GM19193 (cell line): ENCODE measurements around the gene TBL3.

Experiments used
- POLR2A ChIP-seq: IDR thresholded peaks from 4 replicates; pipeline ENCODE4 v1.6.1; 2011; ENCODE audit not compliant: insufficient read depth, insufficient read length; ENCODE audit errors: extremely low read depth

Gene TBL3

GRCh38 chr16:1959269-1960039, 12.4 kb upstream of the TBL3 start, which contains the start of gene NDUFB10:
Gene NDUFB10 (plus strand): TSS chr16:1959538. CDS start chr16:1959625, 87 bp downstream.
- peak; percentile 79 for TF ChIP-seq POLR2A

DNA sequence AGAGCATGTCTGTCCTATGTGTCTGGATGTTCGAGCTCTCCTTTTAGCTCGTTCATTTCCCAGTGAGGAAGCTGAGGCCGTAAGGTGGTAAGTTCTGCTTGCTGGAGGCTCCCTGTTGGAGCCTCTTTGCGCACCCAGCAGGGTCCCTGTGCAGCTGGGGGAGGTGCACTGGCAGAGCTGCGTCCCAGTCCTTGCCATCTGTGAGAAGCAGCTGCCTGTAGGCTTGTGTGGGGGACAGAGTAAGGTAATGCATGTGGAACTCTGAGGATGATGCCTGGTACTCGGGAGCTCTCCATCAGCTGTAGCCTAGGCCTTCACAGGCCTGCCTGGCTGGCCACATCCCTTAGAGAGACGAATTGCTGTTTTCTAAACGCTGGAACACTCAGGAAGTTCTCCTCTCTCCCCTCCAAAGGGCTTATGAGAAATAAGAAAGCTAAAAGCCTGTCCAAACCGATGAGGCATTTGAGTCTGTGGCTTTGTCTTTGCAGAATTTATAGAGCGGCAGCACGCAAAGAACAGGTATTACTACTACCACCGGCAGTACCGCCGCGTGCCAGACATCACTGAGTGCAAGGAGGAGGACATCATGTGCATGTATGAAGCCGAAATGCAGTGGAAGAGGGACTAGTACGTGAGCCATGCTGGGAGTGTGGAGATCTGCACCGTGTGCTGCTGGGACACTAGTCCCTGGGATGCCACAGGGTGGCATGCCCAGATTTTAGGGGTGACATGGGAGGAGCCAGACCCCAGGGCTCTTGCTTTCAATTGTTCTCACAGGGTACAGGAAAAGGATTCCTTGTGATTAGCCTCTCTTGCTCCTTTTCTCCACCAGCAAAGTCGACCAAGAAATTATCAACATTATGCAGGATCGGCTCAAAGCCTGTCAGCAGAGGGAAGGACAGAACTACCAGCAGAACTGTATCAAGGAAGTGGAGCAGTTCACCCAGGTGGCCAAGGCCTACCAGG, 10.9 kb upstream of the TBL3 start:
- TF ChIP-seq POLR2A: peak; percentile 74

DNA sequence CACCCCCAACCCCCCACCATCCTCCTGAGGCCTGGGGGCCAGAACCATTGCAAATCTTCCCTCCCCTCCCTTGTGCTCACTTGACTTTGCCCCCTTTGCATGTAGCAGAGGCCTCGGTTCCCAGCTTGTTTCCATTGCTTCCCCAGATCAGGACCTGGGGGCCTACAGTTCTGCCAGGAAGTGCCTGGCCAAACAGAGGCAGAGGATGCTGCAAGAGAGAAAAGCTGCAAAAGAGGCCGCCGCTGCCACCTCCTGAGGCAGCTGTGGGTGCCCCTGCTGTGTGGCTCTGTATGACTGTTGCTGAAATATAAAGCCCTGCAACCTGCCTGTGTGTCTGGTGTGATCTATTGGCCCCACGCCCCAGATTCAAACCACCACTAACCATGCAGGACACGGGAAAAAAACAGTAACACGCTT, 10.2 kb upstream of the TBL3 start:
- TF ChIP-seq POLR2A: no peak

- TF ChIP-seq POLR2A: peak; percentile 35
Measured at GRCh38 chr16:1962161-1963153, 9.4 kb upstream of the TBL3 start.

DNA sequence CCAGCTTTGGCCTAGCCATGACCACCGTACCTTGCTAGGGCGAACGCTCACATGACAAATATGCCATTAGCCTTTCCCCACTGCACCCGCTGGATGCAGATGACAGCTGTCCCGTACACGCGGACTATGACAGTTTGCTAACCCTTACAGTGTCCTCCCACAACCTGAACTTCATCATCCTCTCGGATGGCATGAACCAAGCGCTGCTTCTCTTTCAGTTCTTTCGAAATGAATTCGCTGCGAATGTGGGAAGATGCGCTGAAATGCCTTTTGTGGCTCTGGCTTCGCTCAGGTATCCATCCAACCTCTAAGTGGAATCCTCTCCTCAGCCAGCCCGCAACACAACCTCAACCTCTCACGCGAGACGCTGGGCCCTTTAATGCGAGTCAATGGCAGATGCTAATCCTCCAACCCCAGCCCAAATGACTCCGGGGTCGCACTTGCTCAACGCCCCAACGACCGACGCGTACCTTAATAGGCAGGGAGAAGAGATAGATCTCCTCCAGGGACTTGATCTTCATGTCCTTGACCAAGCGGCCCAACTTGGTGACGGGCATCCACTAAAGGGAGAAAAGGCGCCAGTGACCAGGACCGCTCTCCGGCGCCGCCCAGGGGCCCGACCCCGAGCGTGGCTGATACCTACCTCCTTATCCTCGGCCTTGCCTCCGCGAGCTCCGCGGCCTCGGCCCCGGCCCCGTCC, 7.9 kb upstream of the TBL3 start:
- TF ChIP-seq POLR2A: no peak

DNA sequence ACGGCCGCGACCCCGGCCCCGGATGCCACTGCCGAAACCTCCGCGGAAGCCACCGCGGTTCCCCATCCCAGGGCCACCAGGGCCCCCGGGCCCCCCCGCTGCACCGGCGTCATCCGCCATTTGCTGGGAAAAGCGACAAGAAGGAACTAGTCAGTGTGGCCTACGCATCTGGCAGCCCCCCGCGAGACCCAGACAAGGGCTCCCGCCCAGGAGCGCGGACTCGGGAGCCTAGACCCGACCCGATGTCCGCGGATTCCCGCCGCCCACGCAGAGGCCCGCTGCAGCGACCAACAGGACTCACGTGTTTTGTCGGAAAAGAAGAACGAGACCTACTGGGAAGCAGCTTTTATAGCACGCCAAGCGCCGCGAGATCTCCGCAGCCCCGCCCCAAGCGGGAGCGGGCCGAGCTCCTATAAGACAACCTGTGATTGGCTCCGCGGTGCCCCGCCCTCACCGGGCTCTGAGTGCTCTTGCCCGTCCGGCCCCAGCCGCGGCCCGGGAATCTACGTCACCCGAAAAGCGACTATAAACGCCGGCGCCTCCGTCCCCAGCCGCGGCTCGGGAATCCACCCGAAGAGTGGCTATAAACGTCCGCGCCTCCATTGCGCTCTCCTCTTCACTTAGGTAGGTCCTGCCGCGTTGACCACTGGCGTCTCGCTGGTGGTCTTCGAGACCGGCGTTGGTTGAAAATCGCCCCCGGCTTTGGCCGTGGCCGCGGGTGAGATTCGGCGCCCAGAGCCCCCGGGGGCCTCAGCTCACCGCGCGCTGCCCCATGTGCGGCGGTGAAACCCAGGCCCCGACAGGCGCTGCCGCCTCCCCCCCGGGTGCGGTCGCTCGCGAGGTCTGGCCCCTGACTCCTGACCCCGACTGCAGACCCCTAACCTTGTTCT, 7.1 kb upstream of the TBL3 start, which contains the start of gene RPS2:
RPS2 (minus strand) TSS at position 321 of the 890 bp plus-strand sequence; CDS start at position 120, 201 bp downstream.
- TF ChIP-seq POLR2A: peak; percentile 100

- TF ChIP-seq POLR2A: no peak
Measured at GRCh38 chr16:1965396-1966001, 6.4 kb upstream of the TBL3 start.

DNA sequence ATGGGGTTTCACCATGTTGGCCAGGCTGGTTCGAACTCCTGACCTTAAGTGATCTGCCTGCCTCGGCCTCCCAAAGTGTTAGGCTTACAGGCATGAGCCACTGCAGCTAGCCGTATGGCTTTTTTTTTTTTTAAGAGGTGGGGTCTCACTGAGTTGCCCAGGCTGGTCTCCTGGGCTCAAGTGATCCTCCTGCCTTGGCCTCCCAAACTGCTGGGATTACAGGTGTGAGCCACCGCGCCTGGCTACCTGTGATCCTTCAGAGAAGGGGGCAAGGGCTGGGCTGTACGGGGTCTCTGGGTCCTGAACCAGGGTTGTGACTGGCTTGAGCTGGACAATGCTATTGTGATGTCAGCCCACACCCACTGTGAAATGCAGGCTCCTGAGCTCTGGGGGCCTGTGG, 5.4 kb upstream of the TBL3 start, which contains the start of gene RNF151:
RNF151 (plus strand) TSS at position 397 of the 400 bp plus-strand sequence. CDS start 26 bp downstream, outside the sequence.
- no peak for TF ChIP-seq POLR2A

GRCh38 chr16:1968146-1968953, 3.5 kb upstream of the TBL3 start:
- no peak for TF ChIP-seq POLR2A

DNA sequence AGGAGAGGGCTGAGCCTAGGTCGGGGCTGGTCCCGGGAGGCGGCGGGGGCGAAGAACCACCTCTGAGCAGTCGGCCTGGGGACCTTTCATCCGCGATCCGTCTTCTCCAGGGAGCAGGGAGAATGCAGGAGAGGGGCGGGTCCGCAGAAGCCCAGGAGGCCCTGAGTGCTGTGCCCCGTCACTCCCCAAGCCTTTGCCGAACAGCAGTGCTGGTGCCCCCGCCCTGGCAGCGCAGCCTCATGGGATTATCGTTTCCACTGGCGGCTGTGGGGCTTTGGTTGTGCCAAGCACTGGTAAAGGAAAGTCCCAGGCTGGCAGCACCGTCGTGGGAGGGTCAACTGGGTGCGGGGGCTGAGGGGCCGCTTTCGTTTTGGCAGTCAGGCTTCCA, 631 bp downstream of the TBL3 start:
- no peak for TF ChIP-seq POLR2A

GRCh38 chr16:1973461-1974156, 1.8 kb downstream of the TBL3 start:
- TF ChIP-seq POLR2A: no peak
